ENCODE measurements around the gene BPIFB6.

- no peak for TF ChIP-seq CTCF (IDR thresholded peaks at IDR 0.05; ENCODE audit: low read depth, low read length, missing input control)
- no peak for TF ChIP-seq MAX (IDR thresholded peaks at IDR 0.05)
Observed at GRCh38 chr20:33071198-33071597, 39.8 kb downstream of the BPIFB6 start.
